HK-2 (cell line): ENCODE results near the gene PRKCI.
"Not testable (repeated sequence)": the region's sequence is repeated elsewhere in the genome, so short reads cannot be mapped to it uniquely, and the experiment has no call there.

Experiments used
- DNase-seq: peaks from one replicate; pipeline ENCODE4 v3.0.0-alpha.2; 2018; ENCODE audit not compliant: unreplicated experiment

The PRKCI gene

DNA sequence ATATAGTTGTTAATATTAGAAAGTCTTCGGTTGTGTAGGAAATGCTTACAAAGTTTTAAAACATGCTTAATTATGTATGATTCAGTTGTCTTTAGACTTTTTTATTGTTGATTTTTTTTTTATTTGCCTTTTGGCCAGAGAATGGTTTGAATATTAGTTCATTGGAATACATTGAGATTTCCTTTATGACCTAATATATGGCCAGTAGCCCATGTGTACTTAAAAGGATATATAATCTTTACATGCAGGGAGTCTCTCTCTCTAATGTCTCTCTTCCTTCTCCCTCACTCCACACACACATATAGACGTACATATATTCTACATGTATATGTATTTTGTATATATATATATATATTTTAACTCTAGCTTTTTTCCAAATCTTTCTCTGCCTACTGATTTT lies 68.0 kb downstream of the PRKCI start:
- DNase-seq: no peak

DNA sequence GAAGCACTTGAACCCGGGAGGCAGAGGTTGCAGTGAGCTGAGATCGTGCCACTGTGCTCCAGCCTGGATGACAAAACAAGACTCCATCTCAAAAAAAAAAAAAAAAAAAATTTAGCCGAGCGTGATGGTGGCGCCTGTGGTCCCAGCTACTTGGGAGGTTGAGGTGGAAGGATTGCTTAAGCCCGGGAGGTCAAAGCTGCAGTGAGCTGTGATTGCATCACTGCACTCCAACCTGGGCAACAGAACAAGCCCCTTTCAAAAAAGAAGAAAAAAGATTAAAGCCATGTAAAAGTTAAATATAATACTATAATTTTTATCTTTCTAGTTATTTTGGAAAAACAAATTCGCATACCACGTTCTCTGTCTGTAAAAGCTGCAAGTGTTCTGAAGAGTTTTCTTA lies 73.4 kb downstream of the PRKCI start:
- no peak for DNase-seq

DNA sequence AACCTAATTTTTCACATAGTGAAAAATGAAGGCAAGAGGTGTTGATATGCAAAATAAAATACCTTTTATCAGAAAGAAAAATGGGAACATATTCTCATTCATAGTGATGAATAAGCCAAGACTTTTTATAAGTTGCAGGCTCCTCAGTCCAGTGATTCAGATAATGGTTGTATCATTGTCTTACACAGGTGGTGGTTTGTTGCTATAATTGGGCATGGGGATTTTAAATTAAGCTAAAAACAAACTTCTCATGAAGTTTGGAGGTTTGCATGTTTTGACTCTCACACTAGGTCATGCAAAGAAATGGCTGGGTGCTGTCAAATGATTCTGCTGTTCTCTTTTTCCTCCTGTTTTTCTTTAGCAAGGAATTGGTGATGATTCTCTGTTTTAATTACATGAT lies 74.5 kb downstream of the PRKCI start:
- DNase-seq: no peak

DNA sequence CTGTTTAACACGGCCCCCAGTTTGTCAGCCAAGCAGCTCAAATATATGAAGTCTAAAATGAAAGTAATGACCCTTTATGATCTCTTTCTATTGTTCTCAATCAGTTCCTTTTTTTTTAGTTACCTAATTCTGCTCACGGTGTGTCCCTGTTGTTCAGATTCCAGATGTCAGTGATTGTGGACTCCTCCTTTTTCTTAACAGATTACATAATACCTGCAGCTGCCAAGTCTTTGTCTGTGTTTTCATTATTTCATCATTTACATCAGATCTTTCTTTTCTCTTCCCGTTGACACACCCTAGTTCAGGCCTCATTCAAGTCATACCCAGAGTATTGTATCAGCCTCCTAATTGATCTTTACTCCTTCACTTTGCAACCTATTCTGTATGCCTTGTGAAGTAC lies 79.2 kb downstream of the PRKCI start:
- DNase-seq: no peak

DNA sequence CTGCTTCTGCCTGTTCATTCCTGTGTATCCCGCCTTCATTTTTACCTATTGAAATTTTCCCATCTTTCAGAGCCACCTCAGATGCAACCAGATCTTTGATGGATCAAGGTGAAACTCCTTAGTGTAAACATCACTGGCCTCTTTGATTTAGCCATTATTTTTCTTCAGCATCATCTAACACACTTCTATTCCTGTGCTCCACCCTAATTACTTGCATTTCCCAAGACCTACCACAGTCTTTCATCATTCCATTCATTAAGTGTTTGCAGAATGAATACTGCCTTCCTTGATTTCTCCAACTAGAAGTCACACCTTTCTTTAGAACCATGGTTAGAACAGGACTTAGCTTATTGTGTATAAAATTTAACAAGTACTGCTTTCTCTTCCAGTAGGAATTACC lies 79.8 kb downstream of the PRKCI start:
- DNase-seq: no peak

DNA sequence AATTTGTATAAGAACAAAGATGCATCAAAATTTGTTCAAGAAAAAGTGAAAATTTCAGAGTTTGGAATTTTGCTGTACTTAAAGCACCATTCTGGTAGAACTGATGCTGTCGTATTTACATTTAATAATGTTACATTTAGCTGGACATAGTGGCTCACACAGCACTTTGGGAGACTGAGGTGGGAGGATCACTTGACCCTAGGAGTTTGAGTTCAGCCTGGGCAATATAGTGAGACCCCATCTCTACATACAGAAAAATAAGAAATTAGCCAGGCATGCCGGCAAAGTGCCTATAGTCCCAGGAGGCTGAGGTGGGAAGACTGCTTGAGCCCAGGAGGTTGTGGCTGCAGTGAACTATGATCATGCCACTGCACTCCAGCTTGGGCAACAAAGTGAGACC lies 83.8 kb downstream of the PRKCI start:
- DNase-seq: no peak

DNA sequence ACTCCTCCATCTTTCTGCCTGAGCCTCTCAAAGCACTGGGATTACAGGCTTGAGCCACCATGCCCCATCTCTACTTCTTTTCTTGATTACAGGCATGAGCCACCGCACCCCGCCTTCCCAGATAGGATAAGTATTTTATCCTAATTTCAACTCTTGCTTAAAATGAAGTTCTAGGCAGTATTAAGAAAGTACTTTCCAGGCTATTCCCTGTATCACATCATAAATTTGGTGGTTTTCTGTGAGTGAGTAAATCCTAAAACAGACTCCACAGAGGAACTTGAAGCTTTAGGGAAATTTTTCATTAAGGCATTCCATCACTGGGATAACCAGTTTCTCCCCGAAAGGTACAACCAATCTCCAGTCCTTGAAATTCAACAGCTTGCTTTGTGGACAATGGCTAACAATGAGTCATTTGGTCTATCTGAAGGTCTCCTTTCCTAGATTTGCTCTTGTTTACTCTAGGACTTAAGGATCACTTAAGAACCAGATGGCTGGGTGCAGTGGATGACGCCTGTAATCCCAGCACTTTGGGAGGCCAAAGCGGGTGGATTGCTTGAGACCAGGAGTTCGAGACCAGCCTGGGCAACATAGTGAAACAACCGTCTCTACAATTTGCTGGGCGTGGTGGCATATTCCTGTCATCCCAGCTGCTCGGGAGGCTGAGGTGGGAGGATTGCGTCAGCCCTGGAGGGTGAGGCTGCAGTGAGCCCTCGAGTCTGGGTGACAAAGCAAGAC lies 85.6 kb downstream of the PRKCI start:
- no peak for DNase-seq

DNA sequence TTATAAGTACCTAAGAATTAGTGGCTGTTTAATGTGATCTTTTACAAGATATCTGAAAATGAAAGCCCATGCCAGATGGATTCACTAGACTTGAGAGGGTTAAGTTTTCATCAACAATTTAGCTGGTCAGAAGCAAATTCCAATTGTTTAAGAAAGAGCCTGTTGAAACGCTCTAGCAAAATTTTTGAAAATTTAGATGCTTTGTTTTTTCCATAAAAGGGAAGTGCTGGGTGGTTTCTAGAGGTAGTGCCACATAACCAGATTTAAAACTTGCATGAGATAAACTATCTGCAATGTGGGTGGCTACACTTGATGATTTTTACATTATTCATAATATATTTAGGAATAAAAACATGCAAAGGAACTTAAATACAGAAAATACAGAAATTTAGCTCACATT lies 86.8 kb downstream of the PRKCI start:
- DNase-seq: no peak

DNA sequence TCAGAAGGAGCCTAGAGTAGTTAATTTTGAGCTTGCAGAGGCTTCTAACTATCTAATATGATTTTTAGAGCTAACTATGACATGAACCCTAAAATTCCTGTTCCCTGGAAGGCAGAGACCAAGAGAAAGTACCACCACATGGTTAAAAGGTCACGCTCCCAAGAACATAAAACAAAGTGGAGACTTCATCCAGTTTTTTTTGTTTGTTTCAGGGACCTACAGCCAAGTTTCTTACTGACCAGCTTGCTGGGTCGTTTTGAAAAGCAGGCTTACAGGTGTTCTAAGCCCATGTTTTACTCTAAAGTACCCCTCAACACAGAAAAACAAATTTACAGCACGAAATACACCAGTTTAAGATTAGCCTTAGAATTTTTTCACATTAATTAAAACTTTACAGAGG lies 95.7 kb downstream of the PRKCI start:
- DNase-seq: no peak

DNA sequence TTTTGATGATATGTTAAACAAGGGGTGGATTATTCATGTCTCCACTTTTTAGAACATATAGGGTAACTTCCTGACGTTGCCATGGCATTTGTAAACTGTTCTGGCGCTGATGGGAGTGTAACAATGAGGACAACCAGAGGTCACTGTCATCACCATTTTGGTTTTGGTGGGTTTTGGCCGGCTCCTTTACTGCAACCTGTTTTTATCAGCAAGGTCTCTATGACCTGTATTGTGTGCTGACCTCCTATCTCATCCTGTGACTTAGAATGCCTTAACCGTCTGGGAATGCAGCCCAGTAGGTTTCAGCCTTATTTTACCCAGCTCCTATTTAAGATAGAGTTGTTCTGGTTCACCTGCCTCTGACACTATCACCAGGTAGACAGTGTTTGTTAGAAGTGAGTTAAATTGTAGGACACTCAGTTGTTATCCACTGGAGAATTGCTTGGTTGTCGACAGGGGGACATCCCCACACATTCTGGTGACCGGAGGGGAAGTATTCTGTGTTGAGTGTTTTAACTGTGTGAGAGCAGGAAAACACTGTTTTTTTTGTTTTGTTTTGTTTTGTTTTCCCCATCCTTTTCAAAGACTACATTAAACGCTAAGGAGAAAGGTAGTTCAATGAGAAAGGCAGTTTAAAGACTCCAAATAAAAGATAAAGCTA lies 98.4 kb downstream of the PRKCI start:
- no peak for DNase-seq

DNA sequence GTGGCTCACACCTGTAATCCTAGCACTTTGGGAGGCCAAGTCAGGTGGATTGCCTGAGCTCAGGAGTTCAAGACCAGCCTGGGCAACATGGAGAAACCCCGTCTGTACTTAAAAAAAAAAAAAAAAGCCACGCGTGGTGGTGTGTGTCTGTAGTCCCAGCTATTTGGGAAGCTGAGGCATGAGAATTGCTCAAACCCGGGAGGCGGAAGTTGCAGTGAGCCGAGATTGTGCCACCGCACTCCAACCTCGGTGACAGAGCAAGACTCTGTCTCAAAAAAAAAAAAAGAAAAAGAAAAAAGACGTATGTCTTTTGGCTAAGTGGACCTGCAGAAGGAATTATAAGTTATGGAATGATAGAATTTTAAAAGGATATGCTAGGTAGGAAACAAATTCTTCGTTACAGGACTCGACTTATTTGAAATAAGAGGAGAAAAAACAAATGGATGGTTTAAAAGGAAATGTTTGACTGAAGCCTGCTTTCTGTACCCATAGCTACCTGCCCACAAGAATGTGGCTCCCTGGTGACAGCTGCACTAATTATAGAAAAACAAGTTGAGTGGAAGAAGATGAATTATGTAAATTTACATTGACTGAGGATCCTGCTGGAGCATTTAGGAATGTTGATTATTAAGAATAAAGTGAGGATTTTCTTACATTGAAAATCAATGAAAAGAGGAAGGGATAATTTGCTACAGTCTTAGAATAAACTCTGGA lies 99.3 kb downstream of the PRKCI start:
- DNase-seq: no peak

DNA sequence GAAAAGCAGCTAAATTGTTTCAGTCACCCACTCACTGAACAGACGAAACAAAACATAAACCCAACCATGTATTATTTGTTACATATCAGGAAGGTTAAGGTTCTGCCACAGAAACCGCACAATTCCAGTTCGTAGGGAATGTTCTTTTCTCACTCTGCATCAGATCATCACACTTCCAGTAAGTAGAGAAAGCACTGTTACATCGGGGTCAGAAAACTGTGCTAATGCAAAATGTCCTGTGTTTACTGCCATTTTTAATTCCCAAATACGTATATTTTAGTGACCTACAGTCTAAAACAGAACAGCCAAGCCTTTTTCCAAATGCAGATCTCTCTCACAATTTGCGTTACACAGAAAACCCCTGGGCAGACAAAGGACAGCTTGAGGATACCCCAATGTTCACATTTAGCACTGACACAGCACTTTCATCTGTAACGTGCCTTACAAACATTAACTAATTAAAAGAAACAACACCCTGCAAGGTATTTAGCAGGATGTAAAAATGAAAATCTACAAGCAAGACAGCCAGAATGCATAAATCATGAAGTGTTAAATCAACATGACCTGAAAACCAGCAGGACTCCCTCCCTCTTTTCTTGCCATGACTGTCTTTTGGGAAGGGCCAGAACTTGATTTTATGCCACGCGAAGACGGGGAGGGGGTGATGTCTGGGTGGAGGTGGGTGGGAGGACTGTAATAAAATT lies 100.5 kb downstream of the PRKCI start:
- DNase-seq: no peak

DNA sequence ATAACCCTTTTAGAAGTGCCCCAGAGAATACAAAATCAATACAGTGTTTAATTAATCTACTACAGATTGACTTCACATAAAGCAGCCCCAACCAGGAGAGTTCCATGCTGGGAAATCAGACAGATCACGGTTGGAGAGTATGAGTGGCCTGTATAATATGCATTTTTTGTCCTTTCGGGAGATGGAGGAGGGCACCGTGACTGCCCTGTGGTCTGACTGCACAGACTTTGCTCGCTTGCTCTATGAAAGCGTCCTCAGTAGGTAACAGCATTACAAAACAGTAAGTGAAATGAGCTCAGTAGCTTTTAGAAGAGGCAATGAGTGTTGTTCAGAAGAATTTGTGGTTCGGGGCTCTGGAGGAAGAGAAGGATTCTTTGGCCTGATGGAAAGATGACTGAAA lies 101.1 kb downstream of the PRKCI start:
- DNase-seq: no peak

DNA sequence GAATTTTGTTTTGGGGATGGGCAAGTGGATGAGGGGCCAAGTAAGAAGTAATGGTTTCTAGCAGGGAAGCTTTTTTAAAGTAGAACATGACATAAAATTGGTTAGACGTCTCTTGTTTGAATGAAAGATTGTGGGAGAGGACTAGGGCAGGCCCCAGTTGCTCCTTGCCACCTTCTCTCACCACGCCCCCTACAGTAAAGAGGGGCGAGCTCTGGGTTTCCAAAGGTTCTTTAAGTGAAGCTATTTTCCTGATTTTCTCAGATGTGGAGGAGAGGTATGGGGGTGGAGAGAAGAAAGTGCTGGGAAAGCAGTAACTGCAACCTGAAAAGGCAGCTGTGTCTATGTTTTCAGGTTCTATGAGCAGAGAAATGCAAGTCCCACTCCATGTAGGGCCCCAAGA lies 102.7 kb downstream of the PRKCI start:
- no peak for DNase-seq

DNA sequence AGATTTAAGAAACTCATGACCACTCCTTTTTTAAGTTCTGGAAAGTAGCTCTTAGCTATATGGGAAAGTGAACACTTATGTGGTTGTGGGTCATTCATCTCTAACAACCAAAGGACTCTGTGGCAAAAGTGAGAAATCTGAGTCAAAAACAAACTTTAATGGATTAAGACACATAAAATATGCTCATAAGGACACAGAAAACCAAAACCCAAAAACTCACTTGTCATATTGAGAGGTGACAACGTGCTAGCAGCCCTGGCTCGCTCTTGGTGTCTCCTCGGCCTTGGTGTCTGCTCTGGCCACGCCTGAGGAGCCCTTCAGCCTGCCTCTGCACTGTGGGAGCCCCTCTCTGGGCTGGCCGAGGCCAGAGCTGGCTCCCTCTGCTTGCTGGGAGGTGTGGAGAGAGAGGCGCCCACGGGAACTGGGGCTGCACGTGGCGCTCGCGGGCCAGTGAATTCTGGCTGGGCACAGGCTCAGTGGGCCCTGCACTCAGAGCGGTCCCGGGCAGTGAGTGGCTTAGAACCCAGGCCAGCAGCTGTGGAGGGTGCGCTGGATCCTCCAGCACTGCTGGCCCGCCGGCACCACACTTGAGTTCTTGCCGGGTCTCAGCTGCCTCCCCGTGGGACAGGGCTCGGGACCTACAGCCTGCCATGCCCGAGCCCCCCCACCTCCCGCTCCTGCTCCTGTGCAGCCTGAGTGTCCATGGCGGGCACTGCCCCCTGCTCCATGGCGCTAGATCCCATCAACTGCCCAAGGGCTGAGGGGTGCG lies 105.0 kb downstream of the PRKCI start:
- no peak for DNase-seq

DNA sequence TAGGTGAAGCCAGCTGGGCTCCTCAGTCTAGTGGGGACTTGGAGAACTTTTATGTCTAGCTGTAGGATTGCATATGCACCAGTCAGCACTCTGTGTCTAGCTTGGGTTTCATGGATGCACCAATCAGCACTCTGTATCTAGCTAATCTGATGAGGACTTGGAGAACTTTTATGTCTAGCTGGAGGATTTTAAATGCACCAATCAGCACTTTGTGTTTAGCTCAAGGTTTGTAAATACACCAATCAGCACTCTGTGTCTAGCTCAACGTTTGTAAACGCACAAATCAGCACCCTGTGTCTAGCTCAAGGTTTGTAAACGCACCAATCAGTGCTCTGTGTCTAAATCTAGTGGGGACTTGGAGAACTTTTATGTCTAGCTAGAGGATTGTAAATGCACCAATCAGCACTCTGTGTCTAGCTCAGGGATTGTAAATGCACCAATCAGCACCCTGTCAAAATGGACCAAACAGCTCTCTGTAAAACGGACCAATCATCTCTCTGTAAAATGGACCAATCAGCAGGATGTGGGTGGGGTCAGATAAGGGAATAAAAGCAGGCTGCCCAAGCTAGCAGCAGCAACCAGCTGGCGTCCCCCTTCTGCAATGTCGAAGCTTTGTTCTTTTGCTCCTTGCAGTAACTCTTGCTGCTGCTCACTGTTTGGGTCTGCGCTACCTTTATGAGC lies 105.8 kb downstream of the PRKCI start:
- DNase-seq: not testable (repeated sequence)

DNA sequence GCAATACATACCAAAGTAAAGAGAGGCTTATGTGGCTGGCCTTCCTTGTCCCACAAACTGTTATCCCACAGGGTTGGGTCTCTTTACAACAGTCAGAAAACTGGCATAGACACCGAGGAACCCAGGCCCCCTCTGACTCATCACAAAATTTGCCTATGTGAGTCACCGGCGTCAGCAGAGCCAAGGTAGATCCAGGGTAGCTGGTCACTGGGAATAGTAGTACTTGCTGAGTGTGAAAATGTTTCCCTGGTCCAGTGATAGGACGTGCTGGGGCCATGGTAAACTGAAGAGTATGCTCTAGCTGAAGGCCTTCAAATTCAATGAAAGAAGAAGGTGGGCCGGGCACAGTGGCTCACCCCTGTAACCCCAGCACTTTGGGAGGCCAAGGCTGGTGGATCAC lies 108.1 kb downstream of the PRKCI start:
- DNase-seq: no peak

DNA sequence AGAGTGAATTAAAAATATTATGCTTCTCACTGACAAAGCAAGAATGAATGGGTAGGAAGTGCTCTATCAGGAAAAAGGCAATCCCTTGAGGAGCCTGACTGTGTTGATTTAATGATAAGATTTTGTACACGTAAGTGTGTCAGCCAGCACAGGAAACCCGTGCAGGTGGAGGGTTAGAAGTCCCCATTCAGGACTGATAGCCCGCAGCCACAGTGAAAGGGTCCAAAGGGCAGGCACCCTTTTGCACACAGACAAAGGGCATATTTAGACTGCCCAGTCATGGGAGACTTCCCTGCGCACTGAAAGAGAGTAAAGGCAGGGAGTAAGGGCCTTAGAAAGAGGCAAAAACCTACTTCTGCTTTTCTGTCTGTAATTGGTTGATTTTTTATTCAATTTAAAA lies 108.9 kb downstream of the PRKCI start:
- no peak for DNase-seq

DNA sequence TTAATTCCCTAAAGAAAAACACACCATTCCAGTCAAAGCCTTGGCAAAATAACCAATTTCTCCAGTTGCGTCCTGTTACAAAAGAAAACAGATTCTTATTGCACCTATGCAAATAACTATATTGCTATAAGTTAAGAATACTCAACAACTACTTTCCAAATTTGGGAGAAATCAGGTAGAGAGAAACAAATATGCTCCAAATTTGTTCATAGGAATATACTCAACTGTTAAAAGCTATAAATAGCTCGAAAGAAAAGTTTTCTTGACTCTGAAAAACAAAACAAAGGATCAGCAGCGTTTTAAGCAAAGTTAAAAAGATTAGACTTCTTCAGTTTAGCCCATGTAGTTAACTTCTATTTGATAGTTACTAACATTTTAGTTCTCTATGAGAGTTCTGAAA lies 115.2 kb downstream of the PRKCI start:
- no peak for DNase-seq

DNA sequence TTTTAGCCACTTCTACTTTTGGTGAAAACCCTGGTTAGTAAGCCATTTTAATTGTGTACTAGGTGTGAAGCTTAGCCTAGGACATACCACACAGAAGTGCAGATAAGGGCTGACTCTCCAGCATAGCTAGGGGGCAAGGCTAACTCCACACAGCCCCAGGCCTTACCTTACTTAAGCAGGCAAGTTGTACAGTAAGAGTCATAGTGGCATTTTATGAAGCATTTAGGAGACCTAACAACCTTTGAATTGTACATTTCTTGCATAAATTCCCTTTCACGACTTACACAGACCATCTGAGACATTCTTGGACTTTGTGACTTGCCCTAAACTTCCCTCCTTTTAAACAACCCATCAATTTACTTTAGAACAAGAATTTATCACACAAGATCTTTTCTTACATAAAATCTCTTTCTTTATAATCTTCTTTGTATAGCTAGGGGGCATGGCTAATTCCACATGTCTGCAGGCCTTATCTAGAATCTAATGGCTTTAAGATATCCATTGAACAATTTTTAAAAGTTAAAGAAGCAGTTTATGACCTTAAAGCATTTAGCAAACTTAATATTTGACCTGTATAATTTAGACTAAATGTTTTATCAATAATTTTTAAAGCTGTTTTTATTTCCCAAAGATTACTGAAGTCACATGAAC lies 116.6 kb downstream of the PRKCI start:
- DNase-seq: no peak

DNA sequence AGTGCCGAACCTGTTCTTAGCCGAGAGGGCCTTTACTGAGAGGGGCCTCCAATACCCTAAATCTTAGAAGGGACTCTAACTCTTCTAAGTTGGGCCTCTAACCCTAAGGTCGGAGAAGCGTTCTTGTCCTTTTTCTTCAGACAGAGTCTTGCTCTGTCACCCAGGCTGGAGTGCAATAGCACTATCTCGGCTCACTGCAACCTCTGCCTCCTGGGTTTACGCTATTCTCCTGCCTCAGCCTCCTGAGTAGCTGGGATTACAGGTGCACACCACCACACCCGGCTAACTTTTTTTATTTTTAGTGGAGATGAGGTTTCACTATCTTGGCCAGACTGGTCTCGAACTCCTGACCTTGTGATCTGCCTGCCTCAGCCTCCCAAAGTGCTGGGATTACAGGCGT lies 120.0 kb downstream of the PRKCI start:
- not testable (repeated sequence) for DNase-seq
